H1 (cell line): ENCODE results near the gene PDZRN3. TPM values are rescaled to one million over a fixed set of nuclear protein-coding genes. Genes with fewer than 3 reads are reported as not detected.

Experiments
- CTCF ChIA-PET: fragments of 300-600 bp; sonication (Branson Sonifier 250); formaldehyde crosslinking; loops from one replicate; lab custom pipeline; 2021; ENCODE audit not compliant: partially characterized antibody; lab: Charles Lee
- POLR2A ChIA-PET: fragments of 300-600 bp; sonication (Branson Sonifier 250); formaldehyde crosslinking; loops from one replicate; lab custom pipeline; 2021; ENCODE audit warnings: inconsistent platforms; ENCODE audit not compliant: partially characterized antibody; lab: Charles Lee
- DNase-seq, 2 experiments: peaks; one replicate each; pipeline versions ENCODE4 v3.0.0 to v3.0.0-alpha.2; 2010 to 2022; ENCODE audit warnings: low spot score in 2 of 2, low read depth in 1 of 2, mixed read lengths in 1 of 2
- FAIRE-seq: peaks from 2 replicates; lab custom pipeline; 2011; peaks lifted over from hg19 to GRCh38; lab: Jason Lieb, UNC
- H2AFZ ChIP-seq: 2 replicates; pipeline ENCODE4 v1.8.1; 2012; ENCODE audit warnings: low read length, inconsistent platforms
- H2AK5ac ChIP-seq: 2 replicates; pipeline ENCODE4 v1.6.1; 2013; ENCODE audit warnings: low read depth, low read length
- H2BK120ac ChIP-seq: replicated peaks from 2 replicates; pipeline ENCODE3; 2013; ENCODE audit warnings: low read depth, low read length, inconsistent platforms
- H2BK12ac ChIP-seq: 2 replicates; pipeline ENCODE4 v1.6.1; 2013; ENCODE audit warnings: low read depth, low read length
- H2BK15ac ChIP-seq: 2 replicates; pipeline ENCODE4 v1.6.1; 2013; ENCODE audit warnings: low read length
- H2BK20ac ChIP-seq: 2 replicates; pipeline ENCODE4 v1.6.1; 2013; ENCODE audit warnings: low read length
- H2BK5ac ChIP-seq: 2 replicates; pipeline ENCODE4 v1.6.1; 2013; ENCODE audit warnings: low read depth, low read length
- H3K14ac ChIP-seq: 2 replicates; pipeline ENCODE4 v1.6.1; 2013; ENCODE audit warnings: inconsistent platforms; ENCODE audit not compliant: insufficient read length
- H3K18ac ChIP-seq: 2 replicates; pipeline ENCODE4 v1.6.1; 2013; ENCODE audit warnings: low read length; ENCODE audit errors: extremely low read depth
- H3K23ac ChIP-seq: 2 replicates; pipeline ENCODE4 v1.6.1; 2013; ENCODE audit warnings: inconsistent platforms; ENCODE audit not compliant: insufficient read length
- H3K23me2 ChIP-seq: 2 replicates; pipeline ENCODE4 v1.6.1; 2013; ENCODE audit warnings: low read depth, low read length
- H3K27ac ChIP-seq: 2 replicates; pipeline ENCODE4 v1.6.1; 2011; ENCODE audit warnings: low read depth, low read length, inconsistent platforms
- H3K27me3 ChIP-seq, 4 experiments: replicated peaks in 1 of 4; 1 replicate in 1 of 4; 2 replicates in 3 of 4; pipeline versions ENCODE4 v1.6.1 to v1.8.1; 2011 to 2013; ENCODE audit warnings: low read length in 3 of 4, mild to moderate bottlenecking in 3 of 4, inconsistent platforms in 2 of 4, mixed read lengths in 2 of 4, moderate library complexity in 1 of 4; ENCODE audit not compliant: control insufficient read depth in 3 of 4, insufficient read depth in 3 of 4; ENCODE audit errors: extremely low read depth in 1 of 4
- H3K36me3 ChIP-seq, 4 experiments: 2 replicates each; pipeline versions ENCODE4 v1.6.1 to v1.8.1; 2011 to 2013; ENCODE audit warnings: mild to moderate bottlenecking in 4 of 4, low read length in 3 of 4, moderate library complexity in 2 of 4, control low read depth in 1 of 4, inconsistent platforms in 1 of 4; ENCODE audit not compliant: insufficient read depth in 4 of 4, control insufficient read depth in 2 of 4
- H3K4ac ChIP-seq: replicated peaks from 2 replicates; pipeline ENCODE3; 2013; ENCODE audit warnings: low read length, low read depth, mixed read lengths, inconsistent platforms; ENCODE audit not compliant: insufficient read length
- H3K4me1 ChIP-seq, 4 experiments: replicated peaks in 1 of 4; 1 replicate in 1 of 4; 2 replicates in 3 of 4; pipeline versions ENCODE4 v1.6.1 to v1.8.1; 2011 to 2013; ENCODE audit warnings: low read length in 3 of 4, inconsistent platforms in 2 of 4, mixed read lengths in 1 of 4; ENCODE audit not compliant: insufficient read depth in 4 of 4, control insufficient read depth in 3 of 4
- H3K4me2 ChIP-seq, 2 experiments: 2 replicates each; pipeline versions ENCODE4 v1.6.1 to v1.8.1; 2011 to 2013; ENCODE audit warnings: low read depth in 2 of 2, low read length in 2 of 2, control low read depth in 1 of 2, inconsistent platforms in 1 of 2, mild to moderate bottlenecking in 1 of 2; ENCODE audit not compliant: insufficient read depth in 1 of 2
- H3K4me3 ChIP-seq, 4 experiments: fragments of 200-600, 300-600 bp in 1 of 4; sonication (generic), shearing (Covaris generic), sonication (Bioruptor Twin) in 1 of 4; 2 replicates each; pipeline versions ENCODE4 v1.5.1 to v1.8.1; 2011 to 2016; ENCODE audit warnings: low read length in 4 of 4, low read depth in 3 of 4, control low read depth in 2 of 4, inconsistent platforms in 2 of 4, mild to moderate bottlenecking in 2 of 4, mixed read lengths in 1 of 4, moderate library complexity in 1 of 4; ENCODE audit not compliant: insufficient read depth in 2 of 4; ENCODE audit errors: extremely low read depth in 1 of 4
- H3K56ac ChIP-seq: replicated peaks from 2 replicates; pipeline ENCODE3; 2013; ENCODE audit warnings: low read depth, mild to moderate bottlenecking, mixed read lengths, low read length, inconsistent platforms; ENCODE audit not compliant: insufficient read length
- H3K79me1 ChIP-seq: 2 replicates; pipeline ENCODE4 v1.6.1; 2013; ENCODE audit warnings: low read depth, low read length, control low read depth
- H3K79me2 ChIP-seq, 2 experiments: 2 replicates each; pipeline versions ENCODE4 v1.6.1 to v1.8.1; 2012 to 2013; ENCODE audit warnings: low read length in 2 of 2, mild to moderate bottlenecking in 2 of 2, inconsistent platforms in 1 of 2; ENCODE audit not compliant: insufficient read depth in 2 of 2, control insufficient read depth in 1 of 2
- H3K9ac ChIP-seq, 4 experiments: replicated peaks in 1 of 4; 1 replicate in 1 of 4; 2 replicates in 3 of 4; pipeline versions ENCODE4 v1.6.1 to v1.8.1; 2011 to 2013; ENCODE audit warnings: low read depth in 3 of 4, low read length in 3 of 4, control low read depth in 2 of 4, mild to moderate bottlenecking in 2 of 4, moderate library complexity in 2 of 4, inconsistent platforms in 1 of 4; ENCODE audit errors: extremely low read depth in 1 of 4
- H3K9me3 ChIP-seq, 2 experiments: 2 replicates each; pipeline versions ENCODE4 v1.6.1 to v1.8.1; 2012 to 2013; ENCODE audit warnings: mild to moderate bottlenecking in 2 of 2, moderate library complexity in 2 of 2, control low read depth in 1 of 2, inconsistent platforms in 1 of 2, low read depth in 1 of 2, low read length in 1 of 2, mixed read lengths in 1 of 2; ENCODE audit not compliant: insufficient read depth in 2 of 2
- H4K20me1 ChIP-seq, 2 experiments: replicated peaks in 1 of 2; 2 replicates each; pipeline versions ENCODE3 to v1.8.1; 2011 to 2013; ENCODE audit warnings: inconsistent platforms in 2 of 2, low read length in 2 of 2, mild to moderate bottlenecking in 1 of 2; ENCODE audit not compliant: insufficient read depth in 2 of 2, control insufficient read depth in 1 of 2
- H4K5ac ChIP-seq: 2 replicates; pipeline ENCODE4 v1.6.1; 2013; ENCODE audit warnings: low read length, low read depth, mixed read lengths, inconsistent platforms; ENCODE audit not compliant: insufficient read length
- H4K8ac ChIP-seq: 2 replicates; pipeline ENCODE4 v1.8.0; 2013; ENCODE audit warnings: mild to moderate bottlenecking, moderate library complexity, low read length, inconsistent platforms; ENCODE audit not compliant: insufficient read depth; ENCODE audit errors: extremely low read depth
- H4K91ac ChIP-seq: replicated peaks from 2 replicates; pipeline ENCODE3; 2013; ENCODE audit warnings: low read length, mixed read lengths, inconsistent platforms; ENCODE audit not compliant: insufficient read length
- ASH2L ChIP-seq: fragments of 200-600, 300-600 bp; sonication (generic); IDR thresholded peaks from one replicate; pipeline ENCODE4 v1.7.1; 2017; ENCODE audit warnings: low read length
- ATF3 ChIP-seq: IDR thresholded peaks from 2 replicates; pipeline ENCODE4 v1.6.1; 2011; ENCODE audit warnings: low read depth, mild to moderate bottlenecking, low read length; ENCODE audit not compliant: insufficient read depth
- HDAC6 ChIP-seq: IDR thresholded peaks from one replicate; pipeline ENCODE4 v1.7.1; 2012; ENCODE audit warnings: low read depth, mild to moderate bottlenecking, inconsistent platforms, low read length, moderate library complexity
- JUND ChIP-seq: IDR thresholded peaks from 2 replicates; pipeline ENCODE4 v1.6.1; 2011; ENCODE audit warnings: mild to moderate bottlenecking, improper control_type of control experiment, low read length
- KDM1A ChIP-seq: fragments of 200-600, 300-600 bp; sonication (generic); IDR thresholded peaks from 2 replicates; pipeline ENCODE4 v1.7.1; 2016; ENCODE audit warnings: mild to moderate bottlenecking, low read length, borderline replicate concordance
- RNF2 ChIP-seq: fragments of 200-900, 300-1000 bp; sonication (generic); IDR thresholded peaks from 2 replicates; pipeline ENCODE4 v1.7.1; 2016; ENCODE audit warnings: borderline replicate concordance, low read depth, mild to moderate bottlenecking, antibody characterized with exemption, low read length; ENCODE audit not compliant: poor library complexity, severe bottlenecking; ENCODE audit errors: missing control alignments
- SIN3A ChIP-seq, 2 experiments: IDR thresholded peaks in 1 of 2; conservative IDR thresholded peaks in 1 of 2; 2 replicates each; pipeline ENCODE4 v1.6.1; 2011 to 2012; ENCODE audit warnings: low read length in 2 of 2, improper control_type of control experiment in 1 of 2, low read depth in 1 of 2, mild to moderate bottlenecking in 1 of 2
- SIRT6 ChIP-seq: IDR thresholded peaks from one replicate; pipeline ENCODE4 v1.7.1; 2012; ENCODE audit warnings: low read length, inconsistent platforms
- SRF ChIP-seq: IDR thresholded peaks from 2 replicates; pipeline ENCODE4 v1.6.1; 2011; ENCODE audit warnings: mild to moderate bottlenecking, low read depth, low read length, moderate library complexity
- TBP ChIP-seq: IDR thresholded peaks from 2 replicates; pipeline ENCODE4 v1.6.1; 2011; ENCODE audit warnings: low read depth, low read length, improper control_type of control experiment
- polyA plus RNA-seq, 7 experiments: library from polyadenylated mRNA; depleted of rRNA in 3 of 7; stranded (reverse) in 5 of 7; unstranded in 2 of 7; fragments of >200 nt in 5 of 7; fragments of 200-250 nt in 2 of 7; gene quantifications; 1 replicate in 5 of 7; 2 replicates in 1 of 7; 4 replicates in 1 of 7; pipeline versions ENCODE4 v1.2.1 to v1.2.3, GENCODE V29; 2011 to 2013; ENCODE audit warnings: missing spikeins in 2 of 7, mixed read lengths in 2 of 7
- total RNA-seq: library from RNA; stranded (reverse); fragmentation: NEBNext Ultra II Directional; extraction: Animal tissue kit (Norgen Biotek cat#: 25700); gene quantifications from 2 replicates; pipeline ENCODE4 v1.2.1, GENCODE V29; 2021
- TF ChIP-seq, protein P1 (sequence below): IDR thresholded peaks from 2 replicates; pipeline ENCODE4 v1.6.1; 2011; ENCODE audit warnings: low read length, improper control_type of control experiment
- TF ChIP-seq, protein P2 (sequence below): IDR thresholded peaks from 2 replicates; pipeline ENCODE4 v1.6.1; 2012; ENCODE audit warnings: inconsistent platforms

Gene PDZRN3
- total and polyA plus RNA-seq, 2 of the 8 experiments (the other 6 are each of a cell fraction or from before 2014, with no cell fraction given), result 4.2 to 20.5 TPM

- H3K56ac ChIP-seq, result no peak overlapping the region
- H3K9ac ChIP-seq, result no peak overlapping the region
- H3K14ac ChIP-seq, result no peak overlapping the region
- no peak overlapping the region for H2BK12ac ChIP-seq
- no peak overlapping the region for H2BK15ac ChIP-seq
- POLR2A ChIA-PET, result no interaction called here
- H4K20me1 ChIP-seq, result peaks cover 0 to 5% of the 10 kb centered on the region in 2 experiments
- TF ChIP-seq ASH2L (no peak), SIN3A (conservative IDR thresholded peaks at IDR 0.05 in 1 of 2, IDR thresholded peaks at IDR 0.05 in 1 of 2; ENCODE audit: low read depth in 1 of 2, low read length in 2 of 2) (no peak), JUND (no peak), KDM1A (no peak), ATF3 (no peak), RNF2 (no peak), TBP (no peak), SRF (no peak), SIRT6 (no peak), HDAC6 (no peak)
- TF ChIP-seq, protein P1, sequence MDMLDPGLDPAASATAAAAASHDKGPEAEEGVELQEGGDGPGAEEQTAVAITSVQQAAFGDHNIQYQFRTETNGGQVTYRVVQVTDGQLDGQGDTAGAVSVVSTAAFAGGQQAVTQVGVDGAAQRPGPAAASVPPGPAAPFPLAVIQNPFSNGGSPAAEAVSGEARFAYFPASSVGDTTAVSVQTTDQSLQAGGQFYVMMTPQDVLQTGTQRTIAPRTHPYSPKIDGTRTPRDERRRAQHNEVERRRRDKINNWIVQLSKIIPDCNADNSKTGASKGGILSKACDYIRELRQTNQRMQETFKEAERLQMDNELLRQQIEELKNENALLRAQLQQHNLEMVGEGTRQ, result no peak
- TF ChIP-seq, protein P2, sequence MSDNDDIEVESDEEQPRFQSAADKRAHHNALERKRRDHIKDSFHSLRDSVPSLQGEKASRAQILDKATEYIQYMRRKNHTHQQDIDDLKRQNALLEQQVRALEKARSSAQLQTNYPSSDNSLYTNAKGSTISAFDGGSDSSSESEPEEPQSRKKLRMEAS, result no peak
- TF ChIP-seq, all 59 proteins: peak for 0
- Histone ChIP-seq H3K4me1 (peaks cover 0 to 3% (median 1%) of the 10 kb centered on the region in 4 experiments; a peak in 3 of 7 replicates), H4K5ac (no peak overlapping the region), H3K27me3 (no peaks in the 10 kb centered on the region), H3K9me3 (no peaks in the 10 kb centered on the region), H2BK5ac (no peak overlapping the region), H3K18ac (no peak overlapping the region), H3K4me2 (no peak overlapping the region), H2BK20ac (no peak overlapping the region), H3K23ac (no peak overlapping the region), H2AFZ (no peak overlapping the region), H4K91ac (no peak overlapping the region), H3K79me1 (no peaks in the 10 kb centered on the region; the same call in 1 of the 2 replicates), H3K4ac (peak overlapping the region; percentile 65), H3K23me2 (no peaks in the 10 kb centered on the region), H2AK5ac (no peak overlapping the region), H3K27ac (no peak overlapping the region), H2BK120ac (no peak overlapping the region), H3K4me3 (no peak overlapping the region), H4K8ac (no peak overlapping the region), H3K79me2 (peaks cover 0 to 4% of the 10 kb centered on the region in 2 experiments; a peak in 1 of 4 replicates), H3K36me3 (no peaks in the 10 kb centered on the region)
- no peak for DNase-seq
- CTCF ChIA-PET, result no interaction called here
- FAIRE-seq, result no peak
Observed at GRCh38 chr3:73535931-73536330, 88.8 kb downstream of the PDZRN3 start.
